GM12892 (cell line): ENCODE measurements around the gene KLC4.

Experiments
- DNase-seq: peaks from one replicate; pipeline ENCODE4 v3.0.0; 2011; ENCODE audit not compliant: insufficient read length
- FAIRE-seq: peaks from 2 replicates; lab custom pipeline; 2011; peaks lifted over from hg19 to GRCh38; lab: Jason Lieb, UNC
- POLR2A ChIP-seq: IDR thresholded peaks from 2 replicates; pipeline ENCODE4 v1.6.1; 2011; ENCODE audit warnings: low read depth, low read length, control low read depth
- POLR2AphosphoS5 ChIP-seq: IDR thresholded peaks from 2 replicates; pipeline ENCODE4 v1.6.1; 2011; ENCODE audit warnings: low read depth, low read length, control low read depth
- TAF1 ChIP-seq: IDR thresholded peaks from 2 replicates; pipeline ENCODE4 v1.6.1; 2011; ENCODE audit warnings: low read depth, mild to moderate bottlenecking, control low read depth, low read length, borderline replicate concordance

KLC4 gene

GRCh38 chr6:43091436-43091991 lies 32.1 kb downstream of the KLC4 start:
- no peak for TF ChIP-seq TAF1
- no peak for TF ChIP-seq POLR2AphosphoS5
- no peak for TF ChIP-seq POLR2A
- FAIRE-seq (no peak), DNase-seq (no peak)

- TF ChIP-seq POLR2A (no peak), POLR2AphosphoS5 (no peak), TAF1 (no peak)
- DNase-seq (no peak), FAIRE-seq (no peak)
These were observed 33.2 kb downstream of the KLC4 start for GRCh38 chr6:43092635-43093034.

GRCh38 chr6:43093436-43094289 lies 34.2 kb downstream of the KLC4 start:
- TF ChIP-seq POLR2A (no peak), TAF1 (no peak), POLR2AphosphoS5 (no peak)
- FAIRE-seq (no peak), DNase-seq (no peak)

- DNase-seq (no peak), FAIRE-seq (no peak)
- TF ChIP-seq POLR2AphosphoS5 = no peak
- TF ChIP-seq TAF1 = no peak
- no peak for TF ChIP-seq POLR2A
These were observed 36.5 kb downstream of the KLC4 start for GRCh38 chr6:43095939-43096338.

GRCh38 chr6:43096451-43097097 lies 37.1 kb downstream of the KLC4 start:
- no peak for TF ChIP-seq TAF1
- TF ChIP-seq POLR2A = no peak
- TF ChIP-seq POLR2AphosphoS5 = no peak
- FAIRE-seq (no peak), DNase-seq (no peak)

- FAIRE-seq = no peak
- DNase-seq = no peak
- TF ChIP-seq TAF1 (no peak), POLR2A (no peak), POLR2AphosphoS5 (no peak)
These were observed 37.7 kb downstream of the KLC4 start for GRCh38 chr6:43097098-43097489.

GRCh38 chr6:43097502-43097901 lies 38.1 kb downstream of the KLC4 start:
- FAIRE-seq (no peak), DNase-seq (no peak)
- TF ChIP-seq POLR2AphosphoS5 = no peak

GRCh38 chr6:43101497-43101896 lies 42.1 kb downstream of the KLC4 start:
- FAIRE-seq = no peak

GRCh38 chr6:43103253-43103876 lies 43.9 kb downstream of the KLC4 start:
- FAIRE-seq (no peak), DNase-seq (no peak)
- no peak for TF ChIP-seq POLR2AphosphoS5
- no peak for TF ChIP-seq POLR2A

More at GRCh38 chr6:43101497-43101896, 42.1 kb downstream of the KLC4 start:
- DNase-seq = no peak
- no peak for TF ChIP-seq TAF1
- no peak for TF ChIP-seq POLR2A
- TF ChIP-seq POLR2AphosphoS5 = no peak

- no peak for TF ChIP-seq TAF1
- TF ChIP-seq POLR2AphosphoS5 = no peak
- no peak for TF ChIP-seq POLR2A
- FAIRE-seq = no peak
- DNase-seq = no peak
These were observed 46.2 kb downstream of the KLC4 start for GRCh38 chr6:43105538-43106222.

GRCh38 chr6:43107344-43108062 lies 48.1 kb downstream of the KLC4 start:
- no peak for DNase-seq

More at GRCh38 chr6:43107344-43108062, 48.1 kb downstream of the KLC4 start:
- no peak for TF ChIP-seq TAF1
- no peak for FAIRE-seq
